Keratinocyte (primary cell): ENCODE measurements around the gene LCTL.

Experiments
- EZH2 ChIP-seq: IDR thresholded peaks from one replicate; pipeline ENCODE4 v1.6.1; 2012; ENCODE audit warnings: inconsistent platforms, mild to moderate bottlenecking, low read length, moderate library complexity
- TF ChIP-seq, protein P1 (sequence below), 3 experiments: IDR thresholded peaks in 1 of 3; conservative IDR thresholded peaks in 1 of 3; optimal IDR thresholded peaks in 1 of 3; 2 replicates in 2 of 3; 3 replicates in 1 of 3; pipeline versions ENCODE3 to v1.5.1; 2011; ENCODE audit warnings: low read length in 3 of 3, mild to moderate bottlenecking in 3 of 3, moderate library complexity in 2 of 3, control low read depth in 1 of 3, inconsistent platforms in 1 of 3; ENCODE audit not compliant: insufficient read depth in 2 of 3; ENCODE audit errors: extremely low read depth in 1 of 3

GRCh38 chr15:66590435-66590834 is 24.6 kb upstream of the LCTL start:
- TF ChIP-seq, protein P1, sequence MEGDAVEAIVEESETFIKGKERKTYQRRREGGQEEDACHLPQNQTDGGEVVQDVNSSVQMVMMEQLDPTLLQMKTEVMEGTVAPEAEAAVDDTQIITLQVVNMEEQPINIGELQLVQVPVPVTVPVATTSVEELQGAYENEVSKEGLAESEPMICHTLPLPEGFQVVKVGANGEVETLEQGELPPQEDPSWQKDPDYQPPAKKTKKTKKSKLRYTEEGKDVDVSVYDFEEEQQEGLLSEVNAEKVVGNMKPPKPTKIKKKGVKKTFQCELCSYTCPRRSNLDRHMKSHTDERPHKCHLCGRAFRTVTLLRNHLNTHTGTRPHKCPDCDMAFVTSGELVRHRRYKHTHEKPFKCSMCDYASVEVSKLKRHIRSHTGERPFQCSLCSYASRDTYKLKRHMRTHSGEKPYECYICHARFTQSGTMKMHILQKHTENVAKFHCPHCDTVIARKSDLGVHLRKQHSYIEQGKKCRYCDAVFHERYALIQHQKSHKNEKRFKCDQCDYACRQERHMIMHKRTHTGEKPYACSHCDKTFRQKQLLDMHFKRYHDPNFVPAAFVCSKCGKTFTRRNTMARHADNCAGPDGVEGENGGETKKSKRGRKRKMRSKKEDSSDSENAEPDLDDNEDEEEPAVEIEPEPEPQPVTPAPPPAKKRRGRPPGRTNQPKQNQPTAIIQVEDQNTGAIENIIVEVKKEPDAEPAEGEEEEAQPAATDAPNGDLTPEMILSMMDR (optimal IDR thresholded peaks at IDR 0.05 in 1 of 3, IDR thresholded peaks at IDR 0.05 in 1 of 3, conservative IDR thresholded peaks at IDR 0.05 in 1 of 3; ENCODE audit: extremely low read depth in 1 of 3, insufficient read depth in 2 of 3, low read length in 3 of 3): no peak
- no peak for TF ChIP-seq EZH2
